MCF 10A (cell line): ENCODE data around the gene IGF1R. TPM values are rescaled to one million over a fixed set of nuclear protein-coding genes. Genes with fewer than 3 reads are reported as not detected.

Source experiments
- BruUV-seq: library from RNA; stranded (reverse); fragments of 400-500 nt; replicated peaks from 2 replicates; lab custom pipeline; 2021; lab: Mats Ljungman, UMichigan
- CTCF ChIA-PET: fragments of 300-600 bp; sonication (Branson Sonifier 250); formaldehyde crosslinking; extraction: SDS; loops from one replicate; lab custom pipeline; 2021; ENCODE audit warnings: antibody characterized with exemption, inconsistent platforms; lab: Yijun Ruan, JAX
- POLR2A ChIA-PET: fragments of 300-600, 350-650 bp; sonication (Branson Sonifier 250); formaldehyde crosslinking; extraction: SDS; loops from one replicate; lab custom pipeline; 2020; ENCODE audit warnings: antibody characterized with exemption, inconsistent platforms; lab: Yijun Ruan, JAX
- DNase-seq: peaks from one replicate; pipeline ENCODE4 v3.0.0-alpha.2; 2018; ENCODE audit not compliant: unreplicated experiment
- H3K27ac Mint-ChIP-seq: one replicate; pipeline ENCODE4 v1.8.0; 2022; ENCODE audit warnings: mild to moderate bottlenecking, low read depth, mixed read lengths; ENCODE audit not compliant: unreplicated experiment
- H3K27me3 Mint-ChIP-seq: one replicate; pipeline ENCODE4 v1.8.0; 2022; ENCODE audit warnings: mixed read lengths; ENCODE audit not compliant: insufficient read depth, unreplicated experiment
- H3K36me3 Mint-ChIP-seq: one replicate; pipeline ENCODE4 v1.8.0; 2022; ENCODE audit warnings: mild to moderate bottlenecking, moderate library complexity, mixed read lengths; ENCODE audit not compliant: insufficient read depth, unreplicated experiment
- H3K4me1 Mint-ChIP-seq: one replicate; pipeline ENCODE4 v1.8.0; 2022; ENCODE audit warnings: mixed read lengths; ENCODE audit not compliant: insufficient read depth, unreplicated experiment
- H3K4me3 Mint-ChIP-seq: one replicate; pipeline ENCODE4 v1.8.0; 2022; ENCODE audit warnings: mild to moderate bottlenecking, moderate library complexity, mixed read lengths; ENCODE audit not compliant: unreplicated experiment
- H3K9me3 Mint-ChIP-seq: one replicate; pipeline ENCODE4 v1.8.0; 2022; ENCODE audit warnings: mixed read lengths; ENCODE audit not compliant: unreplicated experiment
- intact Hi-C: fragments of 100-400 bp; cut with micrococcal nuclease; formaldehyde crosslinking; loops from 2 replicates; pipeline ENCODE4 v1.14.1; 2022
- total RNA-seq: library from RNA; stranded (reverse); gene quantifications from 2 replicates; pipeline ENCODE4 v1.2.3, GENCODE V29; 2022
- TF ChIP-seq, protein P1 (sequence below): fragments of 200-600 bp; IDR thresholded peaks from one replicate; pipeline ENCODE4 v1.8.0; 2022; ENCODE audit warnings: antibody characterized with exemption, mild to moderate bottlenecking; ENCODE audit not compliant: unreplicated experiment

Gene IGF1R
- total RNA-seq, 1 experiment from 2014 or later: 53.3 TPM

DNA sequence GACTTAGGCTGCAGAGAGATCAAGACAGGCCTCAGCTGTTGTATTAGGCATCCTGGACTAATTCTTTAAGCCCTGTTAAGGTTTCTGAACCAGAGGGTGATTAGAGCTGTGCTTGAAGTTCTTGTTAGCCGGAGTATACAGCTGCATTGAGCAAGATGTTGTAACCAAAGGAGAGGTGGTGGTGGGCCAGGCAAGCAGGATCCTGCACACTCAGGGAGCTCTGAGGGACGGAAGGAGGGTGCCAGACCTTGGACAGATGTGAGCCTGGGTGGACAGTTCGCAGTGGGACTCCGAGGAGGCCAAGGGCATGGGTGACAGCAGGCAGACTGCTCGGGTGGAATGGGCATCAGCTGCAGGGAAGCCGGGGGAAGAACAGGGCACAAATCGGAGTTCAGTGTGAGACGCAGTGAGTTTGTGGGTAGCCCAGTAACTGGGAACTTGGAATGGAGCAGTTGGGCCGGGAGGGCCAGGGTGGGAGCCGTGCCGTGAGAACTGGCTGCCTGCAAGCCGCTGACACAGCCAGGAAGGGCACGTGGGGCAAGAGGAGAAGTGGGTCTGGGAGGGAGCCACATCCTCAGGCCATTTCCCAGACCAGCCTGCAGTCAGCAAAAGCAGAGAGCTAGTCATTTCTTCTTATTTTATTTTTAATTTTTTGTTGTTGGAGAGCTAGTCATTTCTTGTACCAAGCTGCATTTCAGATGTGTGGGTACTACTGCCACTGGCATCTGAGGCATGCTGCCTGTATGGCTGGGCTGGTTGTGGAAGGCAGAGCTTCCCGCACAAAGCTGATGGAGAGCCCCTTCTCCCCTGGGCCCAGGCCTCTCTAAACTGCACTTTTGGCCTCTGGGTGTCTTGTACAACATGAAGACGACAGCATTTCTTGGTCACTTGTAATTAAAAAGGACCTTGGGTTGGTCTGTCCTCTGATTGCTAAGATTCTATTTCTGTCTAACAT lies 298.2 kb downstream of the IGF1R start:
- BruUV-seq: no TSS peak
- H3K36me3 Mint-ChIP-seq: peaks cover 80% of the 10 kb centered on the region
- H3K27ac Mint-ChIP-seq: no peak overlapping the region
- ChIA-PET CTCF (interaction anchor here (0.6 to 1.3 kb wide), 6 partner anchors 13 to 781 kb away, joined by 3 to 5 read pairs (median 3); no protein-coding TSS in a partner anchor), POLR2A (no interaction called here)
- no peaks in the 10 kb centered on the region for H3K9me3 Mint-ChIP-seq
- H3K27me3 Mint-ChIP-seq: no peaks in the 10 kb centered on the region
- H3K4me3 Mint-ChIP-seq: no peak overlapping the region
- intact Hi-C loops: no loop called here
- no peaks in the 10 kb centered on the region for H3K4me1 Mint-ChIP-seq
- TF ChIP-seq, protein P1, sequence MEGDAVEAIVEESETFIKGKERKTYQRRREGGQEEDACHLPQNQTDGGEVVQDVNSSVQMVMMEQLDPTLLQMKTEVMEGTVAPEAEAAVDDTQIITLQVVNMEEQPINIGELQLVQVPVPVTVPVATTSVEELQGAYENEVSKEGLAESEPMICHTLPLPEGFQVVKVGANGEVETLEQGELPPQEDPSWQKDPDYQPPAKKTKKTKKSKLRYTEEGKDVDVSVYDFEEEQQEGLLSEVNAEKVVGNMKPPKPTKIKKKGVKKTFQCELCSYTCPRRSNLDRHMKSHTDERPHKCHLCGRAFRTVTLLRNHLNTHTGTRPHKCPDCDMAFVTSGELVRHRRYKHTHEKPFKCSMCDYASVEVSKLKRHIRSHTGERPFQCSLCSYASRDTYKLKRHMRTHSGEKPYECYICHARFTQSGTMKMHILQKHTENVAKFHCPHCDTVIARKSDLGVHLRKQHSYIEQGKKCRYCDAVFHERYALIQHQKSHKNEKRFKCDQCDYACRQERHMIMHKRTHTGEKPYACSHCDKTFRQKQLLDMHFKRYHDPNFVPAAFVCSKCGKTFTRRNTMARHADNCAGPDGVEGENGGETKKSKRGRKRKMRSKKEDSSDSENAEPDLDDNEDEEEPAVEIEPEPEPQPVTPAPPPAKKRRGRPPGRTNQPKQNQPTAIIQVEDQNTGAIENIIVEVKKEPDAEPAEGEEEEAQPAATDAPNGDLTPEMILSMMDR: no peak
- no peak for DNase-seq

DNA sequence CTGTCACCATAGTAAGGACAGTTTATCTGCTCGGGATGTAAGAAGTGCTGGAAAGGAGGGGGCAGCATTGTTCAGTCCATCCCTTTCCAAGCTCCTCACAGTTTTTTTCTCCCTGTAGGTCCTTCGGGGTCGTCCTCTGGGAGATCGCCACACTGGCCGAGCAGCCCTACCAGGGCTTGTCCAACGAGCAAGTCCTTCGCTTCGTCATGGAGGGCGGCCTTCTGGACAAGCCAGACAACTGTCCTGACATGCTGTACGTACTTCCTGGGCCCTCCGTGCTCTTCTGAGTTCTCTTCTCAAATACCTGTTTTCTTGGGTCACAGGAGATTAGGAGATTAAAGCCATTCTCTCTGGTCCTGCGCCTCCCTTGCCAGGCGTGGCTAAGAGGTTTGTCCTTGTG lies 300.1 kb downstream of the IGF1R start:
- ChIA-PET POLR2A (interaction anchor here (0.5 kb wide), 1 partner anchor 211 kb away, joined by 3 read pairs; no protein-coding TSS in a partner anchor), CTCF (interaction anchor here (0.6 kb wide), 1 partner anchor 153 kb away, joined by 3 read pairs; no protein-coding TSS in a partner anchor)
- H3K36me3 Mint-ChIP-seq: peaks cover 79% of the 10 kb centered on the region
- H3K9me3 Mint-ChIP-seq: no peaks in the 10 kb centered on the region
- no peaks in the 10 kb centered on the region for H3K4me1 Mint-ChIP-seq
- no peak for DNase-seq
- no peaks in the 10 kb centered on the region for H3K27me3 Mint-ChIP-seq
- no peak overlapping the region for H3K4me3 Mint-ChIP-seq
- TF ChIP-seq, protein P1: no peak
- BruUV-seq: no TSS peak
- intact Hi-C loops: no loop called here
- no peak overlapping the region for H3K27ac Mint-ChIP-seq

DNA sequence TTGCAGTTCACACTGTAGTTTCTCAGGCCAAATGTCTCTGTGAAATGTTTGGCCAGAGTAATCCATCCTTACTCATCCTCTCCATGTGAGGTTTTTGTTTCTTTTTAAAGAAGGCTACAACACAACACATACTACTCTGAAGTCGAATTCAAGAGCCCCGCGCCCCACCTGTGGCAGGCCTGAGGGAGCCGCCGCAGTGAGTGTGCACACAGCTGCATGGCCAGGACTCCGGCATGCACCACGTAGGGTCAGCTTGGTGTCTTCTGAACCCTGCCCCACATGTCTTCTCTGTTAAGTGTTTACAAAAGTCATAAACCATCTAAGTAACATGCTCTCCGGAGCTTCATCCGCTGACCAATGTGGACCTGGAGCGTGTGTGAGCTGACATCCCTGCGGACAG lies 300.6 kb downstream of the IGF1R start:
- CTCF ChIA-PET: interaction anchor here (2.3 kb wide), 1 partner anchor 127 kb away, joined by 6 read pairs; no protein-coding TSS in a partner anchor
- POLR2A ChIA-PET: interaction anchor here (0.5 to 0.9 kb wide), 2 partner anchors 83 to 211 kb away, joined by 3 read pairs; no protein-coding TSS in a partner anchor
- Mint-ChIP-seq H3K36me3 (peaks cover 76% of the 10 kb centered on the region), H3K27me3 (no peaks in the 10 kb centered on the region), H3K9me3 (no peaks in the 10 kb centered on the region), H3K27ac (no peak overlapping the region), H3K4me1 (no peaks in the 10 kb centered on the region), H3K4me3 (no peak overlapping the region)
- TF ChIP-seq, protein P1: no peak
- BruUV-seq: no TSS peak
- DNase-seq: no peak
- intact Hi-C loops: no loop called here

DNA sequence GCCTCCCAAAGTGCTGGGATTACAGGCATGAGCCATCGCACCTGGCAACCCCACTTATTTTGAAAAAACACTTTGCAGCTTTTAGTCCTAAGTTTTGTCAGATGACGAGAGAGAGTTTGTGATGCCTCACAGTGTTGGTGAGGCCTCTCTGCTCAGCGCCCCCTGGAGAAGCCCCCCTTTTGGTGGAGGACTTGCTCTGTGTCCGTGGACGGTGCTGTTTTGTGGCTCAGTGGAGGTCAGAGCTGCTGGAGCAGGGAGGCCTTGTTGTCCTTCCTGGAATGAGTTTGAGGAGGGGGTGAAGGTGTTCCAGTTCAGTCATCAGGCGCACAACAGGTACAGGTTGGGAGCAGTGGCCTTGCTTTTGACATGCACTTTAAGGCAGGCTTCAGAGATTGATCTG lies 301.3 kb downstream of the IGF1R start:
- H3K27me3 Mint-ChIP-seq: no peaks in the 10 kb centered on the region
- no TSS peak for BruUV-seq
- TF ChIP-seq, protein P1: no peak
- H3K27ac Mint-ChIP-seq: no peak overlapping the region
- no peaks in the 10 kb centered on the region for H3K4me1 Mint-ChIP-seq
- peaks cover 74% of the 10 kb centered on the region for H3K36me3 Mint-ChIP-seq
- DNase-seq: no peak
- H3K9me3 Mint-ChIP-seq: no peaks in the 10 kb centered on the region
- no peak overlapping the region for H3K4me3 Mint-ChIP-seq
- intact Hi-C loops: no loop called here
- ChIA-PET CTCF (interaction anchor here (0.7 to 2.3 kb wide), 2 partner anchors 126 to 494 kb away, joined by 3 to 6 read pairs; no protein-coding TSS in a partner anchor), POLR2A (interaction anchor here (0.9 kb wide), 1 partner anchor 83 kb away, joined by 3 read pairs; no protein-coding TSS in a partner anchor)
